Coronary artery (tissue), 2 donors: Measurements from ENCODE around the gene PKD2L1.
A peak's percentile ranks its signal among the peaks of the same experiment; 100 is the strongest.
"Not testable (repeated sequence)": the region's sequence is repeated elsewhere in the genome, so short reads cannot be mapped to it uniquely, and the experiment has no call there.

Source experiments
- DNase-seq: peaks from one replicate; pipeline ENCODE4 v3.0.0-alpha.2; 2017; ENCODE audit warnings: low spot score
- H3K27ac ChIP-seq, 2 donors: fragments of 200-600 bp; sonication (generic); one replicate each; pipeline ENCODE4 v1.5.1; 2016 to 2019
- H3K4me3 ChIP-seq: fragments of 200-600 bp; sonication (generic); 2 replicates; pipeline ENCODE4 v1.5.1; 2016; ENCODE audit warnings: mild to moderate bottlenecking, moderate library complexity
- TF ChIP-seq, protein P1 (sequence below): fragments of 200-600 bp; sonication (generic); IDR thresholded peaks from one replicate; pipeline ENCODE4 v1.5.1; 2019; ENCODE audit warnings: antibody characterized with exemption

PKD2L1 gene

DNA sequence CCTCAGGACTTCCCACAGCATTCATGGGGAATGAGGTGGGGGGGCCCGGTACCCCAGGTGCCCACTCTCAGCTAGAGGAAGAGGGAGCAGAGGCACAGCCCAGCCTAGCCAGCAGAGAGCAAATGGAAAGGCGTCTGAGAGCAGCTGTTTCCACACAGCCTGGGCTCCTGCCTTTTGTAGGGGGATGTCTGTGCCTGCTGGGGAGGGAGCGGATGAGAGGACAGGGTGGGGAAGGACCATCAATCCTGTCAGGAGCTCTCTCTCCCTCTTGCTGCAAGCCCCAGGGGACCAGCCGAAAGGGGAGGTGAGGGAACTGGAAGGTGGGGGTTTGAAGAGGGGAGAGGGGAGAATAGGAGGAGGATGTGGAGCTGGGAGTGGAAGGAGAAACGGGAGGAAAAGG lies at the start of gene PKD2L1:
Gene PKD2L1, minus strand, starts transcription at position 150 of the 400 bp plus-strand sequence. Its CDS starts 125 bp downstream, at position 25.
- TF ChIP-seq, protein P1, sequence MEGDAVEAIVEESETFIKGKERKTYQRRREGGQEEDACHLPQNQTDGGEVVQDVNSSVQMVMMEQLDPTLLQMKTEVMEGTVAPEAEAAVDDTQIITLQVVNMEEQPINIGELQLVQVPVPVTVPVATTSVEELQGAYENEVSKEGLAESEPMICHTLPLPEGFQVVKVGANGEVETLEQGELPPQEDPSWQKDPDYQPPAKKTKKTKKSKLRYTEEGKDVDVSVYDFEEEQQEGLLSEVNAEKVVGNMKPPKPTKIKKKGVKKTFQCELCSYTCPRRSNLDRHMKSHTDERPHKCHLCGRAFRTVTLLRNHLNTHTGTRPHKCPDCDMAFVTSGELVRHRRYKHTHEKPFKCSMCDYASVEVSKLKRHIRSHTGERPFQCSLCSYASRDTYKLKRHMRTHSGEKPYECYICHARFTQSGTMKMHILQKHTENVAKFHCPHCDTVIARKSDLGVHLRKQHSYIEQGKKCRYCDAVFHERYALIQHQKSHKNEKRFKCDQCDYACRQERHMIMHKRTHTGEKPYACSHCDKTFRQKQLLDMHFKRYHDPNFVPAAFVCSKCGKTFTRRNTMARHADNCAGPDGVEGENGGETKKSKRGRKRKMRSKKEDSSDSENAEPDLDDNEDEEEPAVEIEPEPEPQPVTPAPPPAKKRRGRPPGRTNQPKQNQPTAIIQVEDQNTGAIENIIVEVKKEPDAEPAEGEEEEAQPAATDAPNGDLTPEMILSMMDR, result no peak
- Histone ChIP-seq H3K4me3 (no peak within 1 kb of the TSS), H3K27ac (no peak within 1 kb of the TSS)
- DNase-seq, result no peak

DNA sequence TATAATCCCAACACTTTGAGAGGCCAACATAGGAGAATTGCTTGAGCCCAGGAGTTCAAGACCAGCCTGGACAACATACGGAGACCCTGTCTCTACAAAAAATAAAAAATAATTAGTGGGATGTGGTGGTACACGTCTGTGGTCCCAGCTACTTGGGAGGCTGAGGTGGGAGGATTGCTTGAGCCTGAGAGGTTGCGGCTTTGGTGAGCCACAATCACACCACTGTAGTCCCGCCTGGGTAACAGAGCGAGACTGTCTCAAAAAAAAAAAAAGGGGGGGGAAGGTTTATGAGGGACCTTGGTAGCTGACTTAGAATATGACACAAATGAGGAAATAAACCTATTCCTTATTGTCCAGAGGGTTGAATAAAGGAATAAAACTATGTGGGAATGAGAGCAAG lies 47.8 kb upstream of the PKD2L1 start:
- no peak overlapping the region for H3K4me3 ChIP-seq
- H3K27ac ChIP-seq, result no peak overlapping the region
- TF ChIP-seq, protein P1, result no peak
- no peak for DNase-seq

DNA sequence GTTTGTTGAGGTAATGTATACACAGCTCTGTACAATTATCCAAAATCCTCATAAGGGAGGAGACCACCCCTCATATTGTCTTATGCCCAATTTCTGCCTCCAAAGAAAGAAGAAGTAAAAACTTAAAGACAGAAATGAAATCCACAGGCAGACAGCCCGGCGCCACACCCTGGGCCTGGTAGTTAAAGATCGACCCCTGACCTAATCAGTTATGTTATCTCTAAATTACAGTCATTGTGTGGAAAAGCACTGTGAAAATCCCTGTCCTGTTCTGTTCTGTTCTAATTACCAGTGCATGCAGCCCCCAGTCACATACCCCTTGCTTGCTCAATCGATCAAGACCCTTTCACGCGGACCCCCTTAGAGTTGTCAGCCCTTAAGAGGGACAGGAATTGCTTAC lies 46.6 kb upstream of the PKD2L1 start:
- not testable (repeated sequence) for H3K27ac ChIP-seq, DNase-seq

DNA sequence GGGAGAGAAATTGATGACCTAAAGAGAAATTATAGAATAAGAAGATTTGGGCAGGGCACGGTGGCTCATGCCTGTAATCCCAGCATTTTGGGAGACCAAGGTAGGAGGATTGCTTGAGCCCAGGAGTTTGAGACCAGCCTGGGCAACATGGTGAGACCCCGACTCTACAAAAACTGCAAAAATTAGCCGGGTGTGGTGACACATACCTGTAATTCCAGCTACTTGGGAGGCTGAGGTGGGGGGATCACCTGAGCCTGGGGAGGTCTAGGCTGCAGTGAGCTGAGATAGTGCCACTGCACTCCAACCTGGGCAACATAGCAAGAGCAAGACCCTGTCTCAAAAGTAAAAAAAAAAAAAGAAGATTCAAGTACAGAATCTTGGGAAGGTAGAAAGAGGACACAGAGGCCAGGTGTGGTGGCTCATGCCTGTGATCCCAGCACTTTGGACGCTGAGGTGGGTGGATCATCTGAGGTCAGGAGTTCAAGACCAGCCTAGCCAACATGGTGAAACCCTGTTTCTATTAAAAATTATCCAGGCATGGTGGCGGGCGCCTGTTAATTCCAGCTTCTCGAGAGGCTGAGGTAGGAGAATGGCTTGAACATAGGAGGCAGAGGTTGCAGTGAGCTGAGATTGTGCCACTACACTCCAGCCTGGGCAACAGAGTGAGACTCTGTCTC lies 44.8 kb upstream of the PKD2L1 start:
- Histone ChIP-seq H3K4me3 (peak overlapping the region; percentile 76), H3K27ac (peak overlapping the region; percentile 93 to 96)
- not testable (repeated sequence) for DNase-seq

More for the DNA sequence above, 46.6 kb upstream of the PKD2L1 start:
- not testable (repeated sequence) for H3K4me3 ChIP-seq

DNA sequence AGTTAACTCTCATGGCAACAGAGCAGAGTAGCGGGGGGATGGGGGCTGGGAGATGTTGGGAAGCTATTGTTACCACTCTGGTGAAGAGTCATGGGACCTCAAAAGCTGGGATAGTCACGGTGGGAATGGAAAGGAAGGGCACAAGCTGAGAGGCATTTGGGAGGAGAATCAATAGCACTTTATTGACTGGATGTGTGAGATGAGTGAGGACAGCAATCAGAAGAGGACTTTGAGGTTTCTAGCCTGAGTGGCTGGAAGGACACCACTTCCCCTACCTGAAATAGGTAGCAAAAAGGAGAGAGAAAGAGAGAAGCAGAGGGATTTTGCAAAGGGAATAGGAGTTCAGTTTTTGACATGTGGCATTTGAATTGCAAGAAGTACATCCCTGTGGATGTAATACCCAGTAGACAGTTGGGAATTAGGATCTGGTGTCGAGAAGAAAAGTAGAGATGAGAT lies 44.2 kb upstream of the PKD2L1 start:
- peak overlapping the region; percentile 76 for H3K4me3 ChIP-seq
- DNase-seq, result no peak
- H3K27ac ChIP-seq, result peak overlapping the region; percentile 93 to 96
- TF ChIP-seq, protein P1, result no peak

DNA sequence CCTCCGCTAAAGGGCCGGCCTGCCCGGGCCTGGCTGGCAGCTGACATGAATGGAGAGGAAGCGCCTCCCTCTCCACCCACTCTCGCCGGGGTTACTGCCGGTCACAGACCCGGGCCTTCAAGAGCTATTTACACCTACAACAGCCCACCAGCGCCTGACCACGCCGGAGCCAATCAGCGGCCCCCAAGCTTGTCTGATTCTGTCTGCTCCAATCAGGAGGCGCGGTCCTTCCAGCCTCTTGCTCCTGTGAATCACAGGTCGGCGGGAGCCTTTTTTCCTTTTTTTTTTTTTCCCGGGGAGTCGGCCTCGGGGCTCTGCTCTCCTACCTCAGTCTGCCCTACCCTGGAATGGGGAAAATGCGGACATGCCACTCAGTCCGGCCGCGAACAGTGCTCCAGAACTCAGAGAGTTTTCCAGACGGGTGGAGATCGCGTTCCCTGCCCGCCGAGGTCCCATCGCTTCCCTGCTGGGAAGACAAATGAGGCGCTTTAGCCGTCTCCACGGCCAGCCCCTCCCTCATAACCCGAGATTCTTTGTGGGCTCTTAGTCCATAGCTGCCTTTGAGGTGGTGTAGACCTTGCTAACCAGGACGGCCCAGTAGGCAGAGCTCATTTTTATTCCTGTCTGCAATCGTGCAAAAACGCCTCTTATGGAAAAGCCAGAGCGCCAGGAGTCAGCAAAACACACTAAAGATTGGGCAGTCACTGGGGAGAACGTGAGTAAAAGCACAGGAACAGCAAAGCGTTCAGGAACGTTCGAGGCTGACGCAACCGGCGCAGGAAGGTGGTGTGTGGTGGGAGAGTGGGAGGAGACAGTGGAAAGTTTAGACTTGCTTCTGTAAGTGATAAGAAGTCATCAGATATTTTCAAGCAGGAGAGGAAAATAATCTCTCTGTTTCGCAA lies 43.5 kb upstream of the PKD2L1 start:
- DNase-seq, result peak; percentile 99

DNA sequence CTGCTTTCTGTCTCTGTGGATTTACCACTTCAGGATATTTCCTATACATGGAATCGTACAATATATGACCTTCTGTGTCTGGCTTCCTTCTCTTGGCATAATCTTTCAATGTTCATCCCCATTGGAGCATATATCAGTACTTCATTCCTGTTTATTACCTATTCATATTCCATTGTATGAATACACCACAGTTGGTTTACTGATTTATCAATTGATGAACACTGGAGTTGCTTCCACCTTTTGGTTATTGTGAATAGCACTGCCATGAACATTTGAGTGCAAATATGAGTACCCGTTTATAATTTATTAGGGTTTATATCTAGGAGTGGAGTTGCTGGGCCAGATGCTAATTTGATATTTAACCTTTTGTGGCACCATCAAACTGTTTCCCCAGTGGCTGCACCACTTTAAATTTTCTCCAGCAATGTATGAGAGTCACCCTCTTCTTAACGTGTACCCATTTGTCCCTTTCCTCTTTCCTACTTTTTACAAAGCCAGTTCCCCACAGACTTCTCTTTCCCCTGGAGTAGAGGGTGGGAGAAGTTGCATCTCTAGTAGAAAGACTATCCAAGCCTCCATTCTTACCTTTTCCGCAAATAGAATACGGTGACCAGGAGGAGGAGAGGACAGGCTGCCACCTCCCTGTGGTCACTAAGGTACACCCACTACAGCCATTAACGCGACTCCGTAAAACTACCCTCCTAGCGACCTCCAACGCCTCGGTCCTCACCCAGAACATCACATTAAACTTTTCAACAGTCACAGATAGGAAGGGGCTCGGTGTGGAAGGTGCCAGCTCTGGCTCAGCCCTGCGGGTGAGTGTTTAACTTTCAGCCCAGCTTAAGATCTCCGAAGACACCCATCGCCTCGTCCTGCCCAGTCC lies 42.6 kb upstream of the PKD2L1 start:
- TF ChIP-seq, protein P1, result no peak
- Histone ChIP-seq H3K27ac (peak overlapping the region; percentile 93 to 96), H3K4me3 (peak overlapping the region; percentile 76)
- no peak for DNase-seq

More for the DNA sequence above, 43.5 kb upstream of the PKD2L1 start:
- Histone ChIP-seq H3K4me3 (peak overlapping the region; percentile 76), H3K27ac (peak overlapping the region; percentile 93 to 96)
- TF ChIP-seq, protein P1, result no peak
